Subcutaneous abdominal adipose tissue (tissue), 5 donors: ENCODE results near the gene AUNIP.
A peak's percentile ranks its signal among the peaks of the same experiment; 100 is the strongest.

Experiments used
- H3K27ac ChIP-seq: one replicate; pipeline ENCODE4 v1.7.0; 2013; ENCODE audit warnings: low read depth, mild to moderate bottlenecking, inconsistent platforms, low read length, moderate library complexity
- H3K27me3 ChIP-seq, 5 donors: one replicate each; pipeline ENCODE4 v1.7.0; 2013; ENCODE audit warnings: low read length in 5 of 5, inconsistent platforms in 1 of 5; ENCODE audit not compliant: control insufficient read depth in 5 of 5, insufficient read depth in 4 of 5
- H3K36me3 ChIP-seq, 5 donors: one replicate each; pipeline ENCODE4 v1.7.0; 2013; ENCODE audit warnings: low read length in 5 of 5; ENCODE audit not compliant: control insufficient read depth in 5 of 5, insufficient read depth in 5 of 5
- H3K4me1 ChIP-seq, 5 donors: one replicate each; pipeline ENCODE4 v1.7.0; 2013; ENCODE audit warnings: low read length in 5 of 5, mild to moderate bottlenecking in 3 of 5, moderate library complexity in 1 of 5; ENCODE audit not compliant: control insufficient read depth in 5 of 5, insufficient read depth in 5 of 5
- H3K4me3 ChIP-seq, 5 donors: one replicate each; pipeline ENCODE4 v1.7.0; 2013; ENCODE audit warnings: low read length in 5 of 5, low read depth in 1 of 5
- H3K9ac ChIP-seq, 5 donors: one replicate each; pipeline ENCODE4 v1.7.0; 2013; ENCODE audit warnings: low read length in 5 of 5, mild to moderate bottlenecking in 4 of 5, moderate library complexity in 3 of 5
- H3K9me3 ChIP-seq, 5 donors: one replicate each; pipeline ENCODE4 v1.7.0; 2013; ENCODE audit warnings: low read length in 5 of 5; ENCODE audit not compliant: control insufficient read depth in 5 of 5
- donor health status: healthy.
- donor health status: healthy.
- donor health status: healthy.
- donor health status: healthy.
- donor health status: healthy.

Gene AUNIP, protein sequence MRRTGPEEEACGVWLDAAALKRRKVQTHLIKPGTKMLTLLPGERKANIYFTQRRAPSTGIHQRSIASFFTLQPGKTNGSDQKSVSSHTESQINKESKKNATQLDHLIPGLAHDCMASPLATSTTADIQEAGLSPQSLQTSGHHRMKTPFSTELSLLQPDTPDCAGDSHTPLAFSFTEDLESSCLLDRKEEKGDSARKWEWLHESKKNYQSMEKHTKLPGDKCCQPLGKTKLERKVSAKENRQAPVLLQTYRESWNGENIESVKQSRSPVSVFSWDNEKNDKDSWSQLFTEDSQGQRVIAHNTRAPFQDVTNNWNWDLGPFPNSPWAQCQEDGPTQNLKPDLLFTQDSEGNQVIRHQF

DNA sequence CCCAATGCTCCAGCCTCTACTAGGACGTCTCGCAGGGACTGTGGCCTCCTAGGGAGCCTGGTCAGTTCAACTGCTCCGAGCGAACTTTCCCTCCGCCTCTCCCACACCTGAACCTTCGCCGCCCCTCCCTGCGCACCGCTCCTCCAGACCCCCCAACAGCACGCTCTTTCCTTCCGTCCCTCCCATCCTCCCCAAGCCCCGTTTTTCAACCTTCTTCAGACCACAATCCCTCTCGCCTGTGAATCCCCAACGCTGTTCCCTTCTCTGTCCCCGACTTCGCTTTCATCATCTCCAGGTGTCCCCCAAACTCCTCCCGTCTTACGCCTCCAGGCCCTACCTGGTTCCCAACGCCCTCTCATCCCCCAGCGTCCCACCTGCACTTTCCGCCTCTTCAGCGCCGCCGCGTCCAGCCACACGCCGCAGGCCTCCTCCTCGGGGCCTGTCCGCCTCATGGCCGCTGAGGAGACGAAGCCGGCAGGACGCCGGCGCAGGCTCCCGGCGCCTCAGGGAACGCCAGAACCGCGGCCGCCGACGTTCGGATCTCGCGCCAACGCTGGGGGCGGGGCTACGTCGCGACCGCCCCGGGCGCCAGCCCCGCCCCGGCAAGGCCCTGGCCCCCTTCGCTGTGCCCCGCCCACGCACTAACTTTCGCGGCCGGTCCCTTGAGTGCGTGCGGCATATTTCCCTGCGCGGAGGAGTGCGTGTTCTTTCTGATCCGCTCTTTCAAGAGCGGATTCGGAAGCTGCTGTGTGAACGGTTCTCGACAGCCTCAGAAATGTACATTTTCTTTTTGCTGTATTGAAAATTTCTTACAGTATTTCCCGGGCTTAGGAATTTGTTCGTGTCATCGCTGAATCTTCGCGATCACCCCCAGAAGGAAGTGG, at the start of gene AUNIP:
TSS of gene AUNIP (minus strand) at position 552 of the 884 bp plus-strand sequence. CDS start at position 452, 100 bp downstream.
- H3K27me3 ChIP-seq = no peaks in the 10 kb centered on the region

DNA sequence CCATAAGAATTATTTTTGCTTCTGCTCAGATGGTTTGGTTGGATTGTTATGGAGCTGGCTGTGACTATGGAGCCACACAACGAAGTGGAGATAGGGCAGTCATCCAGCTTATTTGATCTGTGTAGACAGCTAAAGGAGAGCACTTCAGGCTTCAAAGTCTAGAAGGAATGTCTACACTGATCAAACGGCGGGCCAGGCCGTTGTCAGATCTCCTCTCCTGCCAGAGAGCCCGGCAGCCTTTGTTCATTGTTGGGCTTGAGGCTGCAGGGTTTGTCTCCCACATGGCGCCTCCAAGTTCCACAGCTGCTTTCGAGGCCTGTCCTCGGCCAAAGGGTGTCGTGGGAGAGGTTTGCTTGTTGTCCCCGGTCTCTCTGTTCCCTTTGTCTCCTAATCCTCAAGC, 49.8 kb upstream of the AUNIP start:
- H3K27me3 ChIP-seq = no peaks in the 10 kb centered on the region
- no peak overlapping the region for H3K27ac ChIP-seq
- no peaks in the 10 kb centered on the region for H3K36me3 ChIP-seq
- peaks cover 0 to 26% (median 18%) of the 10 kb centered on the region in 5 donors for H3K4me1 ChIP-seq
- no peak overlapping the region for H3K9ac ChIP-seq
- H3K4me3 ChIP-seq = no peak overlapping the region
- H3K9me3 ChIP-seq = no peaks in the 10 kb centered on the region

More for the DNA sequence above, at the start of gene AUNIP:
- peaks cover 0 to 30% (median 15%) of the 10 kb centered on the region in 5 donors for H3K4me1 ChIP-seq
- peaks cover 0 to 15% (median 9%) of the 10 kb centered on the region in 5 donors for H3K36me3 ChIP-seq
- H3K4me3 ChIP-seq = peak within 1 kb of the TSS; percentile 63 to 81 (median 73)
- H3K9ac ChIP-seq = peak within 1 kb of the TSS; percentile 63 to 82 (median 70)
- H3K9me3 ChIP-seq = no peaks in the 10 kb centered on the region
- H3K27ac ChIP-seq = peak within 1 kb of the TSS; percentile 66

DNA sequence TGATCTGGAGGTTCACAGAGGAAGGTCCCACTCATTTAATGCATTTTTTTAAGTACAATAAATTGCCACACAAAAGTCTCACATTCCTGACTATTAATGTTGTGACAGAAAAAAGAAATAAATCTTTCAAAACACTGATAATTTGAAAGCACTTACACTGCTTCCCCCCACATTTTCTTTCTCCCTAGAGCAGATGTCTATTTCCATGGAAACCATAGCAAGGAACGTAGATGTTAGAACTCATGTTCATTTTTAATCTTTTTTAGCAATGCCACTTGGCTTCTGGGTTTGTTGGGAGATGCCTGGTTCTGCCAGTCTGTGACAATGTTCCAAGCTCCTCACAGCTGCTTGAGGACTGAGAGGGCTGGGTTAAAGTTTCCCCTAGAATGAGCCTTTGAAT, 48.9 kb upstream of the AUNIP start:
- no peaks in the 10 kb centered on the region for H3K9me3 ChIP-seq
- H3K27me3 ChIP-seq = no peaks in the 10 kb centered on the region
- H3K9ac ChIP-seq = no peak overlapping the region
- H3K36me3 ChIP-seq = no peaks in the 10 kb centered on the region
- no peak overlapping the region for H3K4me3 ChIP-seq
- H3K27ac ChIP-seq = no peak overlapping the region
- peaks cover 0 to 26% (median 18%) of the 10 kb centered on the region in 5 donors for H3K4me1 ChIP-seq

DNA sequence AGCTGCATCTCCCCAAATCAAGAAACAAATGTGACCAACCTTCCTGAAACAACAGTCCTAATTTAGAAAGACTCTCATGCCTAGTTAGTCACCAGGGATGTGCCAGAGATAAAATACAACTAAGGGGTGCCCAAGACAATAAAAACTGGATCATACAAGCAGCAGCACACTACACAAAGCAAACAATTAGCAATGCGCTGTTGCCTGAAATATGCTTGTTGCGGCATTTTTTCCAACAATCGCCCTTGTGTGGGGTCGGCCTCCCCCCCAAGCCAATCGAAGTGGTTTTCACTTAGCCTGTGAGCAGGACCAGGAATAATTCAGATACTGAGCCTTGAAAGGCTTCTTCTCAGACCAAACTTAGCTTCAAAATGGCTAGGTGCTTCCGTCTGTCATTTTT, 48.3 kb upstream of the AUNIP start:
- Histone ChIP-seq H3K4me1 (peaks cover 0 to 26% (median 18%) of the 10 kb centered on the region in 5 donors), H3K27ac (no peak overlapping the region), H3K9me3 (no peaks in the 10 kb centered on the region), H3K27me3 (no peaks in the 10 kb centered on the region), H3K4me3 (no peak overlapping the region), H3K36me3 (peaks cover 0 to 2% (median under 1%) of the 10 kb centered on the region in 5 donors), H3K9ac (no peak overlapping the region)

DNA sequence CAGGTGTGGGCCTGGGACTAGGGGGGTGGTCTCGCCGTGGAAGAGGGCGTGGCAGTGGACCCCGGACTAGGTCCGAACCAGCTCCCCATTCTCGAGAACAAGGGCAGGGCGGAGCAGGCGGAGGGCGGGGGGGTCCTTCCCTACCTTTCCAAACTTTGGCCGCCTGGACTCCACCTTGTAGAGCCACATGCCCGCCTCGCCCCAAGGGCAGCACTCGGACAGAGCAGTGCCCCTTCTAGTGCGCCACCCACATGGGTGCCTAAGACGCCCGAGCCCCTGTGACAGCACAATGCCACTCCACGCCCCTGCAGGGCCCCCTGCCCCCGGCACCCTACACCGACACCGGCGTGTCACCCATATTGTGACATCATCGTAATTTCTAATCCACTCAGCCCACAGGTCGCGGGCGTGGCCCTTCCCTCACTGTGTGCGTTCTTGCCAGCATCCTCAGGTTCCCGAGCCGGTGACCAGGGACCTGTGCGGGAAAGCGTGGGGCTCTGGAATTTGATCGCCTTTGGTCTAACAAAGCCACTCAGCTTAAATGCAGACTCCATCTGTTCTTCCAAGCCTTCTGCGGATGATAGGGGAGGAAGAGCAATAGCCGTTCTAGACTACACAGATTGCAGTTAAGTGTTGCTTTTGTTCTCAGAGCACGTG, 47.5 kb upstream of the AUNIP start:
- no peaks in the 10 kb centered on the region for H3K9me3 ChIP-seq
- no peak overlapping the region for H3K27ac ChIP-seq
- peaks cover 0 to 5% (median 4%) of the 10 kb centered on the region in 5 donors for H3K36me3 ChIP-seq
- peaks cover 0 to 26% (median 18%) of the 10 kb centered on the region in 5 donors for H3K4me1 ChIP-seq
- H3K27me3 ChIP-seq = no peaks in the 10 kb centered on the region
- peak overlapping the region in 1 of 5 donors; percentile 14 for H3K9ac ChIP-seq
- peak overlapping the region in 3 of 5 donors; percentile 55 to 72 (median 65) for H3K4me3 ChIP-seq

DNA sequence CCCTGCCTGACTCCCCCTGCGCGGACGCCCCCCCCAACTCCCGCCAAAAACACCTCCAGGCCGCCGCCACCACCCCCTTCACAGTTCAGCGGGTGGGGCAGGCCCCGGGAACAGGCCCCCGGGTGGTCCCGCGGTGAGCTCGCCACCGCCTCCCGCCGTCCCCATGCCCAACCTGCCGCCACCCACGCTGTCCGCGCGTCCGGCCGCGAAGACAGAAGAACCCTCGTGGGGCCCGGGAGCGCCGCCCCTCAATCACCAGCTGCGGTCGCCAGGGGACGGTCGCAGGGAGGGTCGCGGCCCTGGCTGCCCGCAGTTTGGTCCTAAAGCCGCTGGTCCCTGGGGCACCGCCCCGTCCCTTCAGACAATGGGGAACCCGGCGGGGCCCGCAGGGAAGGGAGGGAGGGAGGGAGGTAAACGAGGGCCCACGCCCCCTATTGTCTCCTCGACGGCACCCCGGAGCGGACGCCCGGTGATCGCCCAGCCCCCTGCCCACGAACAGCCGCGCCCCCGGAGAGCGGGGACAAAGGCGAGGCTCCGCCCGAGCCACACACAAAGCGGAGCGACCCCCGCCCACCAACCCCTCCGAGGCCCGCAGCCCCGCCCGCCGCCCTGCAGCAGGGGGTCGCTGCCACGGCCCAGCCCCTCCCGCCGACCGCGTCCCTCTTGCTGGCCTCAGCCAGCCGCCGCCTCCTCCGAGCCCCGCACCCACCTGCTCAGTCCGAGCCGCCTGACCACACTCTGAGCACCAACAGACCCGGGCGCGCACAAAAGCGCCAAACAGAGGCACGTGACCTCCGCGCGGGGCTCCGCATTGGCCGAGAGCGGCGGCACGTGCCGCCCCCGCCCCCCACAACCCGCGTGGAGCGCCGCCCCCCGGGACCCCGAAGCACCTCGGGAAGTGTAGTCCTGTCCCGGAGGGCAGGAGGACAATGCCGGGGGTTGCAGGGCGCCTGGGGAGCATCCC, 46.7 kb upstream of the AUNIP start, which contains the start of gene STMN1:
TSS of gene STMN1 (minus strand) at position 740 of the 964 bp plus-strand sequence. CDS start 1,743 bp downstream, outside the sequence.
- Histone ChIP-seq H3K27ac (no peak within 1 kb of the TSS), H3K9me3 (no peaks in the 10 kb centered on the region), H3K27me3 (no peaks in the 10 kb centered on the region), H3K4me3 (peak within 1 kb of the TSS; percentile 55 to 81 (median 65)), H3K9ac (peak within 1 kb of the TSS in 3 of 5 donors; percentile 45 to 71 (median 58)), H3K36me3 (peaks cover 0 to 11% (median 8%) of the 10 kb centered on the region in 5 donors), H3K4me1 (peaks cover 0 to 26% (median 18%) of the 10 kb centered on the region in 5 donors)

DNA sequence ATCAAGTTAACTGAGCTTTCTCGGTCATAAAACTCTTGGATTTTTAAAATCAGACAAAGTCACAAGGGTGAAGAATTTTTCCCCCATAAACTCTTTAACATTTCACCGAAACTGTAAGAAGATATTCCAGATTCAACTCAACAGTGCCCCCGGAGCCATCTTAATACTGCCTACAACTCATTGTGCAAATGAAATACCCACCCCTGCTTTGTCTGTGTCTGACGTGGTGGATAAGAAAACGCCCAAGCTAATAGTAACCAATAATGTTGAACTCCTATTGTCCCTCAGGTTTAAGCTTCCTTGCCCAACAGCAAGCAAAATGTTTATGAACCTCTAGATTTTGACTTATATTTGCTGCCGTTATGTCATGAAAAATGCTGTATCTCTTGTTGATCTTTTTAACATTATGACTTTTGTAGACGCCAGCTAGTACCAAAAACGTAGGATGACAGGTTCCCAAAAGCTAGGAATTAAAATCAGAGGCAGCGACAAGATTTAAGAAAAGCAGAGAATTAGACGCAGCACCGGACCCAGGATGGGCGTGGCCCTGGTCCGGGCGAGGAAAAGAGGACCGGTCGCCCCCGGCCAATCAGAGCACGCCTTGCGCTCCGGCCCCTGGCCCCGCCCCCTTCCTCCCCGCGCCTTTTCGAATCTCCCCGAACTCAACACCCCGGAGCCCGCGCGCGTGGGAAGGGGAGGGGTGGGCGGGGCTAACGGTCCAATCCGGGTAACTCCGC, 45.9 kb upstream of the AUNIP start:
- H3K27ac ChIP-seq = no peak overlapping the region
- H3K4me3 ChIP-seq = peak overlapping the region; percentile 55 to 81 (median 65)
- no peaks in the 10 kb centered on the region for H3K9me3 ChIP-seq
- H3K4me1 ChIP-seq = peaks cover 0 to 26% (median 18%) of the 10 kb centered on the region in 5 donors
- H3K9ac ChIP-seq = peak overlapping the region in 4 of 5 donors; percentile 8 to 71 (median 50)
- peaks cover 0 to 16% (median 8%) of the 10 kb centered on the region in 5 donors for H3K36me3 ChIP-seq
- no peaks in the 10 kb centered on the region for H3K27me3 ChIP-seq

DNA sequence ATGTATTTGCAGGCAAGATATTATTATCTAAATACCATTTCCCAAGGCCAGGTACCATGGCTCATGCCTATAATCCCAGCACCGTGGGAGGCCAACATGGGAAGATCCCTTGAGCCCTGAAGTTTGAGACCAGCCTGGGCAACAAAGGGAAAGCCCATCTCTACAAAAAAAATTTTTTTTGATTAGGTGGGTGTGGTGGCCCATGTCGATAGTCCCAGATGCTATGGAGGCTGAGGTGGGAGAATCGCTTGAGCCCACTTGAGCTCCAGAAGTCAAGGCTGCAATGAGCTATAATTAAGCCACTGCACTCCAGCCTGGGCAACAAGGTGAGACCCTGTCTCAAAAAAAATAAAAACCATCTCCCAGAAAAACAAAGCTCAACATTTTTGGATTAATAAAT, 44.7 kb upstream of the AUNIP start:
- H3K4me1 ChIP-seq = peaks cover 0 to 26% (median 18%) of the 10 kb centered on the region in 5 donors
- no peaks in the 10 kb centered on the region for H3K27me3 ChIP-seq
- H3K27ac ChIP-seq = no peak overlapping the region
- no peak overlapping the region for H3K4me3 ChIP-seq
- no peaks in the 10 kb centered on the region for H3K9me3 ChIP-seq
- H3K9ac ChIP-seq = no peak overlapping the region
- peaks cover 0 to 24% (median 11%) of the 10 kb centered on the region in 5 donors for H3K36me3 ChIP-seq
